ENCODE data around the gene POLR2E. TPM values are rescaled to one million over a fixed set of nuclear protein-coding genes. Genes with fewer than 3 reads are reported as not detected.

POLR2E gene
- total and polyA plus RNA-seq, 2 of the 13 experiments (the other 11 are each of a cell fraction or from before 2014, with no cell fraction given): 140 to 272 TPM

DNA sequence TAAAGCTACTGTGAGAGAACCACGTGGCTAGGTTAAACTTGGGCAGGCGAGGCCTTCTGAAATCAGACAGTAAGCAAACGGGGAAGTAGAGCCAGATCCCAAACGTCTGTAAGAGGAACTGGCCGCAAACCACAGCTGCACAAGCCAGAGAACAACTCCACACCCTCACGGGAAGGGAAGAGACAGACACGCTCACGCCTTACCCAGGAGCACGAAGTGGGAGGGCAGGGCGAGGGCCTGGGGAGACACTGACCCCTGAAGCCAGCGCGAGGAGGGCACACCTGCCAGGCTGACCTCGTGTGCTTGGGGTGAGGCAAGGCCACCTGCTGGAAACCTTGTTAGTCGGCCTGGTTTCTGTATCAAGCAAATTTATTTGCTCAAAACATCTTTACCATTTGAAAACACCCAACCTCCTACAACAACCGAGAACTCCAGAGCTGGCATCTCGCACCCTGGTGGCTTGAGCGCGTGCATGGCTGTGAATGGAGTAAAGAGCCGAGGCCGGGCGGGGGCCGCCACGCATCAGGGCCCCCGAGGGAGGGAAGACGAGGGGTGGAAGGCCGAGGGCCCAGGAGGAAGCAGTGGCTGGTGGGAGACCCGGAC lies 7.3 kb downstream of the POLR2E start:
- no peak overlapping the region for H3K4me3 ChIP-seq (replicated peaks in 1 of 3; ENCODE audit: insufficient read depth in 1 of 3, low read depth in 2 of 3, low read length in 3 of 3)
- ATAC-seq: no peak
- in situ Hi-C loops (cut with HindIII; ENCODE audit: extremely low pct_ligation_motif_present, low pct_unique_long_range_greater_than_20kb): no loop called here
- TF ChIP-seq ZNF782 (CRISPR knock-in tag; IDR thresholded peaks at IDR 0.05; ENCODE audit: borderline replicate concordance) (no peak), SMARCE1 (IDR thresholded peaks at IDR 0.05; ENCODE audit: borderline replicate concordance) (no peak), CCAR2 (optimal IDR thresholded peaks at IDR 0.05; ENCODE audit: low read depth, low read length) (no peak), ZNF282 (IDR thresholded peaks at IDR 0.05; ENCODE audit: partially characterized antibody) (no peak), ZNF776 (CRISPR knock-in tag; IDR thresholded peaks at IDR 0.05) (no peak), POLR2A (IDR thresholded peaks at IDR 0.05; ENCODE audit: insufficient read depth in 1 of 2, low read depth in 2 of 2, low read length in 2 of 2) (peak in 1 of 2 experiments; percentile 25; a peak in 2 of 4 replicates), MAFG (CRISPR knock-in tag; IDR thresholded peaks at IDR 0.05) (no peak), DNMT1 (CRISPR knock-in tag; IDR thresholded peaks at IDR 0.05) (no peak), AGO1 (IDR thresholded peaks at IDR 0.05; ENCODE audit: low read depth, low read length, poor library complexity, severe bottlenecking) (peak; percentile 79), ZEB1 (IDR thresholded peaks at IDR 0.05; ENCODE audit: insufficient replicate concordance, low read depth) (no peak), ZMYM4 (CRISPR knock-in tag; IDR thresholded peaks at IDR 0.05) (no peak), POLR2AphosphoS5 (IDR thresholded peaks at IDR 0.05; ENCODE audit: low read depth, low read length) (0 out of 2 replicates have a peak, but pooled peaks have one; percentile 23), SALL2 (CRISPR knock-in tag; IDR thresholded peaks at IDR 0.05) (no peak)
- TF ChIP-seq, protein P1, sequence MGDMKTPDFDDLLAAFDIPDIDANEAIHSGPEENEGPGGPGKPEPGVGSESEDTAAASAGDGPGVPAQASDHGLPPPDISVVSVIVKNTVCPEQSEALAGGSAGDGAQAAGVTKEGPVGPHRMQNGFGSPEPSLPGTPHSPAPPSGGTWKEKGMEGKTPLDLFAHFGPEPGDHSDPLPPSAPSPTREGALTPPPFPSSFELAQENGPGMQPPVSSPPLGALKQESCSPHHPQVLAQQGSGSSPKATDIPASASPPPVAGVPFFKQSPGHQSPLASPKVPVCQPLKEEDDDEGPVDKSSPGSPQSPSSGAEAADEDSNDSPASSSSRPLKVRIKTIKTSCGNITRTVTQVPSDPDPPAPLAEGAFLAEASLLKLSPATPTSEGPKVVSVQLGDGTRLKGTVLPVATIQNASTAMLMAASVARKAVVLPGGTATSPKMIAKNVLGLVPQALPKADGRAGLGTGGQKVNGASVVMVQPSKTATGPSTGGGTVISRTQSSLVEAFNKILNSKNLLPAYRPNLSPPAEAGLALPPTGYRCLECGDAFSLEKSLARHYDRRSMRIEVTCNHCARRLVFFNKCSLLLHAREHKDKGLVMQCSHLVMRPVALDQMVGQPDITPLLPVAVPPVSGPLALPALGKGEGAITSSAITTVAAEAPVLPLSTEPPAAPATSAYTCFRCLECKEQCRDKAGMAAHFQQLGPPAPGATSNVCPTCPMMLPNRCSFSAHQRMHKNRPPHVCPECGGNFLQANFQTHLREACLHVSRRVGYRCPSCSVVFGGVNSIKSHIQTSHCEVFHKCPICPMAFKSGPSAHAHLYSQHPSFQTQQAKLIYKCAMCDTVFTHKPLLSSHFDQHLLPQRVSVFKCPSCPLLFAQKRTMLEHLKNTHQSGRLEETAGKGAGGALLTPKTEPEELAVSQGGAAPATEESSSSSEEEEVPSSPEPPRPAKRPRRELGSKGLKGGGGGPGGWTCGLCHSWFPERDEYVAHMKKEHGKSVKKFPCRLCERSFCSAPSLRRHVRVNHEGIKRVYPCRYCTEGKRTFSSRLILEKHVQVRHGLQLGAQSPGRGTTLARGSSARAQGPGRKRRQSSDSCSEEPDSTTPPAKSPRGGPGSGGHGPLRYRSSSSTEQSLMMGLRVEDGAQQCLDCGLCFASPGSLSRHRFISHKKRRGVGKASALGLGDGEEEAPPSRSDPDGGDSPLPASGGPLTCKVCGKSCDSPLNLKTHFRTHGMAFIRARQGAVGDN (CRISPR knock-in tag; IDR thresholded peaks at IDR 0.05): peak; percentile 44
- TF ChIP-seq, protein P2, sequence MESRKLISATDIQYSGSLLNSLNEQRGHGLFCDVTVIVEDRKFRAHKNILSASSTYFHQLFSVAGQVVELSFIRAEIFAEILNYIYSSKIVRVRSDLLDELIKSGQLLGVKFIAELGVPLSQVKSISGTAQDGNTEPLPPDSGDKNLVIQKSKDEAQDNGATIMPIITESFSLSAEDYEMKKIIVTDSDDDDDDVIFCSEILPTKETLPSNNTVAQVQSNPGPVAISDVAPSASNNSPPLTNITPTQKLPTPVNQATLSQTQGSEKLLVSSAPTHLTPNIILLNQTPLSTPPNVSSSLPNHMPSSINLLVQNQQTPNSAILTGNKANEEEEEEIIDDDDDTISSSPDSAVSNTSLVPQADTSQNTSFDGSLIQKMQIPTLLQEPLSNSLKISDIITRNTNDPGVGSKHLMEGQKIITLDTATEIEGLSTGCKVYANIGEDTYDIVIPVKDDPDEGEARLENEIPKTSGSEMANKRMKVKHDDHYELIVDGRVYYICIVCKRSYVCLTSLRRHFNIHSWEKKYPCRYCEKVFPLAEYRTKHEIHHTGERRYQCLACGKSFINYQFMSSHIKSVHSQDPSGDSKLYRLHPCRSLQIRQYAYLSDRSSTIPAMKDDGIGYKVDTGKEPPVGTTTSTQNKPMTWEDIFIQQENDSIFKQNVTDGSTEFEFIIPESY (CRISPR knock-in tag; IDR thresholded peaks at IDR 0.05): peak; percentile 53; the same call in 1 of the 2 replicates
- TF ChIP-seq, protein P3, sequence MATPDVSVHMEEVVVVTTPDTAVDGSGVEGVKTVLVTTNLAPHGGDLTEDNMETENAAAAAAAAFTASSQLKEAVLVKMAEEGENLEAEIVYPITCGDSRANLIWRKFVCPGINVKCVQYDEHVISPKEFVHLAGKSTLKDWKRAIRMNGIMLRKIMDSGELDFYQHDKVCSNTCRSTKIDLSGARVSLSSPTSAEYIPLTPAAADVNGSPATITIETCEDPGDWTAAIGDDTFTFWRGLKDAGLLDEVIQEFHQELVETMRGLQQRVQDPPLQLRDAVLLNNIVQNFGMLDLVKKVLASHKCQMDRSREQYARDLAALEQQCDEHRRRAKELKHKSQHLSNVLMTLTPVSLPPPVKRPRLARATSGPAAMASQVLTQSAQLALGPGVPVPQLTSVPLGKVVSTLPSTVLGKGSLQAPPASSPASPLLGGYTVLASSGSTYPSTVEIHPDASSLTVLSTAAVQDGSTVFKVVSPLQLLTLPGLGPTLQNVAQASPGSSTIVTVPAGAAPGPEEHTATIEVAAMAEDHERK (CRISPR knock-in tag; IDR thresholded peaks at IDR 0.05; ENCODE audit: low read depth): no peak
- TF ChIP-seq, protein P4, sequence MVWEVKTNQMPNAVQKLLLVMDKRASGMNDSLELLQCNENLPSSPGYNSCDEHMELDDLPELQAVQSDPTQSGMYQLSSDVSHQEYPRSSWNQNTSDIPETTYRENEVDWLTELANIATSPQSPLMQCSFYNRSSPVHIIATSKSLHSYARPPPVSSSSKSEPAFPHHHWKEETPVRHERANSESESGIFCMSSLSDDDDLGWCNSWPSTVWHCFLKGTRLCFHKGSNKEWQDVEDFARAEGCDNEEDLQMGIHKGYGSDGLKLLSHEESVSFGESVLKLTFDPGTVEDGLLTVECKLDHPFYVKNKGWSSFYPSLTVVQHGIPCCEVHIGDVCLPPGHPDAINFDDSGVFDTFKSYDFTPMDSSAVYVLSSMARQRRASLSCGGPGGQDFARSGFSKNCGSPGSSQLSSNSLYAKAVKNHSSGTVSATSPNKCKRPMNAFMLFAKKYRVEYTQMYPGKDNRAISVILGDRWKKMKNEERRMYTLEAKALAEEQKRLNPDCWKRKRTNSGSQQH (CRISPR knock-in tag; IDR thresholded peaks at IDR 0.05; ENCODE audit: low read depth): no peak

More for the DNA sequence above, 7.3 kb downstream of the POLR2E start:
- Histone ChIP-seq H3K4me2 (ENCODE audit: low read depth, low read length) (no peak overlapping the region), H3K4me1 (ENCODE audit: insufficient read depth, low read length) (peaks cover 3% of the 10 kb centered on the region), H3K36me3 (replicated peaks in 1 of 2; ENCODE audit: control insufficient read depth in 1 of 2, insufficient read depth in 2 of 2, low read length in 2 of 2) (peaks cover 17 to 35% of the 10 kb centered on the region in 2 experiments), H3K27ac (ENCODE audit: extremely low read length, insufficient read depth, low read length) (no peak overlapping the region), H3K79me2 (ENCODE audit: insufficient read depth, low read length) (peaks cover 7% of the 10 kb centered on the region), H3K9me3 (ENCODE audit: low read length) (no peaks in the 10 kb centered on the region), H3K27me3 (ENCODE audit: control insufficient read depth in 1 of 2, insufficient read depth in 2 of 2, low read length in 2 of 2) (no peaks in the 10 kb centered on the region), H3K9ac (ENCODE audit: insufficient read depth, low read depth, low read length) (no peak overlapping the region), H4K20me1 (ENCODE audit: insufficient read depth, low read length) (0 out of 2 replicates have a peak, but pooled peaks cover 2% of the 10 kb centered on the region), H2AFZ (ENCODE audit: low read length) (no peak overlapping the region)
- ChIA-PET POLR2A (no interaction called here), CTCF (ENCODE audit: low intra/inter-chr PET ratio, low total read pairs) (no interaction called here)
- 97% methylated on average over 18 of the region's 27 CpGs for WGBS (ENCODE audit: low lambda C conversion rate)
- FAIRE-seq (no peak), DNase-seq (ENCODE audit: low spot score) (no peak)
- intact Hi-C loops (cut with micrococcal nuclease; ENCODE audit: unreplicated experiment): no loop called here
- BruUV-seq (replicated peaks): no TSS peak
